Endothelial cell (in vitro differentiated cells): ENCODE results near the gene PSME1. TPM values are rescaled to one million over a fixed set of nuclear protein-coding genes. Genes with fewer than 3 reads are reported as not detected.

Source experiments
- DNase-seq: peaks from one replicate; pipeline ENCODE4 v3.0.0; 2021; ENCODE audit warnings: low spot score
- H3K27ac Mint-ChIP-seq: one replicate; pipeline ENCODE4 v1.8.0; 2021; ENCODE audit warnings: mixed read lengths, inconsistent platforms; ENCODE audit not compliant: unreplicated experiment
- H3K27me3 Mint-ChIP-seq: one replicate; pipeline ENCODE4 v1.8.0; 2021; ENCODE audit warnings: mild to moderate bottlenecking, moderate library complexity, mixed read lengths, inconsistent platforms; ENCODE audit not compliant: unreplicated experiment
- H3K36me3 Mint-ChIP-seq: one replicate; pipeline ENCODE4 v1.8.0; 2021; ENCODE audit warnings: mild to moderate bottlenecking, low read depth, mixed read lengths, inconsistent platforms; ENCODE audit not compliant: unreplicated experiment
- H3K4me1 Mint-ChIP-seq: one replicate; pipeline ENCODE4 v1.8.0; 2021; ENCODE audit warnings: mild to moderate bottlenecking, mixed read lengths, inconsistent platforms; ENCODE audit not compliant: unreplicated experiment
- H3K4me3 Mint-ChIP-seq: one replicate; pipeline ENCODE4 v1.8.0; 2021; ENCODE audit warnings: mild to moderate bottlenecking, mixed read lengths, inconsistent platforms; ENCODE audit not compliant: unreplicated experiment
- H3K9me3 Mint-ChIP-seq: one replicate; pipeline ENCODE4 v1.8.0; 2021; ENCODE audit warnings: mixed read lengths, inconsistent platforms; ENCODE audit not compliant: unreplicated experiment
- long read RNA-seq: library from polyadenylated mRNA; unstranded; transcript quantifications from one replicate; pipeline ENCODE4 v2.0.0, GENCODE V29; 2020; ENCODE audit not compliant: unreplicated experiment
- total RNA-seq: library from RNA; stranded (reverse); fragmentation: NEBNext Ultra II Directional; extraction: Animal tissue kit (Norgen Biotek cat#: 25700); gene quantifications from one replicate; pipeline ENCODE4 v1.2.1, GENCODE V29; 2021; ENCODE audit not compliant: unreplicated experiment
- TF ChIP-seq, protein P1 (sequence below): fragments of 200-600 bp; sonication (generic); IDR thresholded peaks from one replicate; pipeline ENCODE4 v1.5.0; 2021; ENCODE audit warnings: antibody characterized with exemption; ENCODE audit not compliant: unreplicated experiment

The PSME1 gene
- 43.6 TPM for total RNA-seq
- long read RNA-seq, transcript PSME1-201 (11 exons, 1,006 nt), result major isoform, 19 of 23 reads
- long read RNA-seq, partial matches to known transcripts, result 2 of 23 reads
- long read RNA-seq, other reads (novel, unspliced or antisense), result 2 of 23 reads

GRCh38 chr14:24135834-24136683 lies at the start of gene PSME1:
PSME1 (plus strand) TSS chr14:24136194; CDS start chr14:24136263, 69 bp downstream.
- H3K4me3 Mint-ChIP-seq, result peak within 1 kb of the TSS; percentile 97
- peaks cover 18% of the 10 kb centered on the region for H3K36me3 Mint-ChIP-seq
- TF ChIP-seq, protein P1, sequence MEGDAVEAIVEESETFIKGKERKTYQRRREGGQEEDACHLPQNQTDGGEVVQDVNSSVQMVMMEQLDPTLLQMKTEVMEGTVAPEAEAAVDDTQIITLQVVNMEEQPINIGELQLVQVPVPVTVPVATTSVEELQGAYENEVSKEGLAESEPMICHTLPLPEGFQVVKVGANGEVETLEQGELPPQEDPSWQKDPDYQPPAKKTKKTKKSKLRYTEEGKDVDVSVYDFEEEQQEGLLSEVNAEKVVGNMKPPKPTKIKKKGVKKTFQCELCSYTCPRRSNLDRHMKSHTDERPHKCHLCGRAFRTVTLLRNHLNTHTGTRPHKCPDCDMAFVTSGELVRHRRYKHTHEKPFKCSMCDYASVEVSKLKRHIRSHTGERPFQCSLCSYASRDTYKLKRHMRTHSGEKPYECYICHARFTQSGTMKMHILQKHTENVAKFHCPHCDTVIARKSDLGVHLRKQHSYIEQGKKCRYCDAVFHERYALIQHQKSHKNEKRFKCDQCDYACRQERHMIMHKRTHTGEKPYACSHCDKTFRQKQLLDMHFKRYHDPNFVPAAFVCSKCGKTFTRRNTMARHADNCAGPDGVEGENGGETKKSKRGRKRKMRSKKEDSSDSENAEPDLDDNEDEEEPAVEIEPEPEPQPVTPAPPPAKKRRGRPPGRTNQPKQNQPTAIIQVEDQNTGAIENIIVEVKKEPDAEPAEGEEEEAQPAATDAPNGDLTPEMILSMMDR, result no peak
- peak; percentile 83 for DNase-seq
- no peaks in the 10 kb centered on the region for H3K9me3 Mint-ChIP-seq
- H3K4me1 Mint-ChIP-seq, result peaks cover 32% of the 10 kb centered on the region
- peaks cover 14% of the 10 kb centered on the region for H3K27me3 Mint-ChIP-seq
- peak within 1 kb of the TSS; percentile 84 for H3K27ac Mint-ChIP-seq

GRCh38 chr14:24087004-24087403 lies 49.0 kb upstream of the PSME1 start:
- no peak overlapping the region for H3K4me3 Mint-ChIP-seq
- H3K27ac Mint-ChIP-seq, result no peak overlapping the region
- no peaks in the 10 kb centered on the region for H3K36me3 Mint-ChIP-seq
- H3K9me3 Mint-ChIP-seq, result no peaks in the 10 kb centered on the region
- peaks cover 10% of the 10 kb centered on the region for H3K27me3 Mint-ChIP-seq
- no peak for DNase-seq
- peaks cover 5% of the 10 kb centered on the region for H3K4me1 Mint-ChIP-seq
- TF ChIP-seq, protein P1, result no peak

- Mint-ChIP-seq H3K27ac (no peak overlapping the region), H3K36me3 (peaks cover 3% of the 10 kb centered on the region), H3K4me3 (no peak overlapping the region), H3K4me1 (peaks cover 3% of the 10 kb centered on the region), H3K27me3 (peaks cover 9% of the 10 kb centered on the region), H3K9me3 (no peaks in the 10 kb centered on the region)
- TF ChIP-seq, protein P1, result no peak
- no peak for DNase-seq
Observed at GRCh38 chr14:24088095-24088494, 47.9 kb upstream of the PSME1 start.

DNA sequence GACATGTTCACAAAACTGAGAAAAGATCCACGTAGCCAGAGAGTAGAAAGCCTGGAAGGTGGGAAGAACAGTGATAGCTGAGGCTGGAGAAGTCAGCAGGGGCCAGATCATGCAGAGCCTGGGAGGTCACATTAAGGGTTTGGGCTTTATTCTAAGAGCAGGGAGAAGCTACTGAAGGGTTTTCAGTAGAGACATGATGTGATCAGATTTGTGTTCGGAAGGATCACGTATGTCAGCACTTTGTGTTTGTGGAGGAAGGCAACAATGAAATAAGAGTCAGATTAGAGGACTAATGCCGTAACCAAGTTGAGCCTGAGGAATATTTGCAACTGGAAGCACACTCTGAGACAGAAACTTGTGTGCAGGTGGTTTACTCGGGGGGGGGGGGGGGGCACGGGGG lies 46.1 kb upstream of the PSME1 start:
- peaks cover 10% of the 10 kb centered on the region for H3K27me3 Mint-ChIP-seq
- peaks cover 8% of the 10 kb centered on the region for H3K4me1 Mint-ChIP-seq
- peaks cover 5% of the 10 kb centered on the region for H3K36me3 Mint-ChIP-seq
- no peaks in the 10 kb centered on the region for H3K9me3 Mint-ChIP-seq
- H3K27ac Mint-ChIP-seq, result no peak overlapping the region
- no peak overlapping the region for H3K4me3 Mint-ChIP-seq
- DNase-seq, result no peak
- TF ChIP-seq, protein P1, result no peak

GRCh38 chr14:24092110-24092504 lies 43.9 kb upstream of the PSME1 start:
- Mint-ChIP-seq H3K4me3 (no peak overlapping the region), H3K27ac (no peak overlapping the region), H3K36me3 (peaks cover 8% of the 10 kb centered on the region), H3K9me3 (no peaks in the 10 kb centered on the region), H3K4me1 (peaks cover 18% of the 10 kb centered on the region), H3K27me3 (peaks cover 11% of the 10 kb centered on the region)
- DNase-seq, result no peak
- TF ChIP-seq, protein P1, result no peak
